Prostate gland (tissue), 2 donors: Measurements from ENCODE around the gene CPSF2.

Experiments used
- CTCF ChIP-seq, 4 experiments: fragments of 200-600 bp in 2 of 4; fragments of 450-650 bp in 2 of 4; sonication (generic) in 2 of 4; IDR thresholded peaks; 1 replicate in 3 of 4; 2 replicates in 1 of 4; pipeline ENCODE4 v1.5.1; 2016 to 2019; ENCODE audit warnings: antibody characterized with exemption in 4 of 4, mild to moderate bottlenecking in 2 of 4, moderate library complexity in 2 of 4
- POLR2A ChIP-seq: fragments of 450-650 bp; IDR thresholded peaks from one replicate; pipeline ENCODE4 v1.6.1; 2016; ENCODE audit warnings: antibody characterized with exemption, mild to moderate bottlenecking
- POLR2AphosphoS5 ChIP-seq: sonication (generic); formaldehyde crosslinking; IDR thresholded peaks from one replicate; pipeline ENCODE4 v1.6.1; 2017; ENCODE audit warnings: antibody characterized with exemption

DNA sequence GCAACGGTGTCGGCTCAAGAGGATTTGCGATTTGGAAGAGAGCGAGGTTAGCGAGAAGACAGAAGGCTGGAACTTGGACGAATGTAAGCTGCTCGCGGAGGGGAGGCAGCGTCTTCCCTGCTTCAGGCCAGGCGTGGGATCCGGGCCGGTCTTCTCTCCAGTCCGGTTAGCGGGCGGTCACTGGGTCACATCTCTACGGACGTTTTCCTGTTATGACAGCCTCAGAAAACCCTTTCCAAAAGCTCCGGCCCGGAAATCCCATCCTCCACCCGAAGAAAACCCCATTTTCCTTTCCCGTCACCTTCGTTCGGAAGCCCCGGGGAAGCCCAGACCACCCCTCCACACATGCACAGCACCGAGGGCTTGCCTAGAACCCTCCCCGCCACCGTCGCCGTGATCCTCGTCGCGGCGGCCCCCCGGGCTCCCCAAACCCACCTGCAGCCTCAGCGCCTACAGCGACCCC lies 531 bp upstream of the CPSF2 start:
- no peak for TF ChIP-seq CTCF (IDR thresholded peaks at IDR 0.05)
- no peak for TF ChIP-seq POLR2A
- TF ChIP-seq POLR2AphosphoS5 = no peak
